ENCODE data around the gene HCN3. TPM values are rescaled to one million over a fixed set of nuclear protein-coding genes. Genes with fewer than 3 reads are reported as not detected.
"Not testable (repeated sequence)": the region's sequence is repeated elsewhere in the genome, so short reads cannot be mapped to it uniquely, and the experiment has no call there.

Gene HCN3
- total RNA-seq, 1 experiment from 2014 or later: 7.5 TPM

- BruUV-seq (replicated peaks): no TSS peak
- no peak for DNase-seq
- no peaks in the 10 kb centered on the region for H3K9me3 ChIP-seq (ENCODE audit: insufficient read depth, low read depth)
- H3K36me3 ChIP-seq (ENCODE audit: low read depth): peaks cover 18% of the 10 kb centered on the region
- no peak overlapping the region for H2AFZ ChIP-seq
- H3K9me2 ChIP-seq (ENCODE audit: insufficient read depth): no peaks in the 10 kb centered on the region
- TF ChIP-seq EZH2 (IDR thresholded peaks at IDR 0.05; ENCODE audit: low read depth) (no peak), CTCF (conservative IDR thresholded peaks at IDR 0.05) (no peak)
- ChIA-PET POLR2A (ENCODE audit: unreplicated experiment) (interaction anchor here (0.6 kb wide), 1 partner anchor 64 kb away, joined by 3 read pairs; the partner anchor contains the start of gene SCAMP3), CTCF (interaction anchor here (0.6 kb wide), 1 partner anchor 339 kb away, joined by 3 read pairs; no protein-coding TSS in a partner anchor)
- intact Hi-C loops (cut with micrococcal nuclease; ENCODE audit: unreplicated experiment): no loop called here
- no peak overlapping the region for H3K4me2 ChIP-seq
- H3K27ac ChIP-seq: no peak overlapping the region
- peaks cover 21% of the 10 kb centered on the region for H3F3A ChIP-seq (ENCODE audit: insufficient read depth, low read depth)
- H4K20me1 ChIP-seq (ENCODE audit: insufficient read depth): peaks cover 3% of the 10 kb centered on the region; the same call in 1 of the 2 replicates
- H3K4me3 ChIP-seq: no peak overlapping the region
- H3K27me3 ChIP-seq (ENCODE audit: insufficient read depth, low read depth): no peaks in the 10 kb centered on the region
- peaks cover 9% of the 10 kb centered on the region; the same call in 1 of the 2 replicates for H3K4me1 ChIP-seq (replicated peaks; ENCODE audit: insufficient read depth)
- H3K79me2 ChIP-seq (ENCODE audit: low read depth): 0 out of 2 replicates have a peak, but pooled peaks cover 4% of the 10 kb centered on the region
Observed at GRCh38 chr1:155326631-155327037, 49.4 kb downstream of the HCN3 start.

GRCh38 chr1:155327981-155328380 is 50.7 kb downstream of the HCN3 start:
- Histone ChIP-seq H4K20me1 (ENCODE audit: insufficient read depth) (0 out of 2 replicates have a peak, but pooled peaks cover 3% of the 10 kb centered on the region), H3K36me3 (ENCODE audit: low read depth) (peaks cover 18% of the 10 kb centered on the region), H3K4me1 (replicated peaks; ENCODE audit: insufficient read depth) (no peaks in the 10 kb centered on the region), H3K27me3 (ENCODE audit: insufficient read depth, low read depth) (no peaks in the 10 kb centered on the region), H3K4me2 (no peak overlapping the region), H2AFZ (no peak overlapping the region), H3K4me3 (no peak overlapping the region), H3K79me2 (ENCODE audit: low read depth) (0 out of 2 replicates have a peak, but pooled peaks cover 4% of the 10 kb centered on the region), H3K9me2 (ENCODE audit: insufficient read depth) (no peaks in the 10 kb centered on the region), H3K27ac (no peak overlapping the region), H3K9me3 (ENCODE audit: insufficient read depth, low read depth) (no peaks in the 10 kb centered on the region), H3F3A (ENCODE audit: insufficient read depth, low read depth) (peaks cover 21% of the 10 kb centered on the region)
- no TSS peak for BruUV-seq (replicated peaks)
- CTCF ChIA-PET: no interaction called here
- POLR2A ChIA-PET (ENCODE audit: unreplicated experiment): no interaction called here
- DNase-seq: no peak
- intact Hi-C loops (cut with micrococcal nuclease; ENCODE audit: unreplicated experiment): no loop called here
- no peak for TF ChIP-seq EZH2 (IDR thresholded peaks at IDR 0.05; ENCODE audit: low read depth)
- no peak for TF ChIP-seq CTCF (conservative IDR thresholded peaks at IDR 0.05)

- H3K79me2 ChIP-seq (ENCODE audit: low read depth); H3K9me2 ChIP-seq (ENCODE audit: insufficient read depth); BruUV-seq (replicated peaks); H3K27ac ChIP-seq; CTCF ChIA-PET; intact Hi-C loops (cut with micrococcal nuclease; ENCODE audit: unreplicated experiment); H3K27me3 ChIP-seq (ENCODE audit: insufficient read depth, low read depth); DNase-seq; H3K4me2 ChIP-seq; H3K9me3 ChIP-seq (ENCODE audit: insufficient read depth, low read depth); H3K4me1 ChIP-seq (replicated peaks; ENCODE audit: insufficient read depth); H2AFZ ChIP-seq; H4K20me1 ChIP-seq (ENCODE audit: insufficient read depth); POLR2A ChIA-PET (ENCODE audit: unreplicated experiment); H3K4me3 ChIP-seq: not testable (repeated sequence)
- H3K36me3 ChIP-seq (ENCODE audit: low read depth): peaks cover 18% of the 10 kb centered on the region
- peaks cover 19% of the 10 kb centered on the region for H3F3A ChIP-seq (ENCODE audit: insufficient read depth, low read depth)
Observed at GRCh38 chr1:155328856-155329255, 51.6 kb downstream of the HCN3 start.

Data from PC-9 (cell line).